Activated CD4-positive, alpha-beta memory T cell treated with anti-CD3 and anti-CD28 coated beads for 36 hours (primary cell): ENCODE measurements around the gene NAA16. TPM values are rescaled to one million over a fixed set of nuclear protein-coding genes. Genes with fewer than 3 reads are reported as not detected.
A peak's percentile ranks its signal among the peaks of the same experiment; 100 is the strongest.
"Not testable (repeated sequence)": the region's sequence is repeated elsewhere in the genome, so short reads cannot be mapped to it uniquely, and the experiment has no call there.

ENCODE experiments used
- CTCF ChIA-PET: fragments of 350-600 bp; sonication (Branson Sonifier 250); formaldehyde crosslinking; loops from one replicate; lab custom pipeline; 2021; ENCODE audit warnings: antibody characterized with exemption, inconsistent platforms; lab: Charles Lee
- POLR2A ChIA-PET: fragments of 350-600 bp; sonication (Branson Sonifier 250); formaldehyde crosslinking; loops from one replicate; lab custom pipeline; 2021; ENCODE audit warnings: antibody characterized with exemption; lab: Charles Lee
- DNase-seq: peaks from one replicate; pipeline ENCODE4 v3.0.0-alpha.2; 2020
- H3K27ac Mint-ChIP-seq: one replicate; pipeline ENCODE4 v1.8.0; 2021; ENCODE audit warnings: mixed read lengths
- H3K27me3 Mint-ChIP-seq: one replicate; pipeline ENCODE4 v1.8.0; 2021; ENCODE audit warnings: mixed read lengths
- H3K36me3 Mint-ChIP-seq: one replicate; pipeline ENCODE4 v1.8.0; 2021; ENCODE audit warnings: mixed read lengths
- H3K4me1 Mint-ChIP-seq: one replicate; pipeline ENCODE4 v1.8.0; 2021; ENCODE audit warnings: low read depth, mixed read lengths
- H3K4me3 Mint-ChIP-seq: one replicate; pipeline ENCODE4 v1.8.0; 2021; ENCODE audit warnings: mild to moderate bottlenecking, mixed read lengths
- H3K9me3 Mint-ChIP-seq: one replicate; pipeline ENCODE4 v1.8.0; 2021; ENCODE audit warnings: mixed read lengths
- intact Hi-C: fragments of 100-400 bp; cut with micrococcal nuclease; formaldehyde crosslinking; loops from one replicate; pipeline ENCODE4 v1.15.1; 2023
- total RNA-seq, 2 experiments: library from RNA; stranded (reverse); gene quantifications; one replicate each; pipeline ENCODE4 v1.2.3, GENCODE V29; 2021

Gene NAA16
- total RNA-seq, 2 experiments from 2014 or later: 19.2 to 23.2 TPM

- no peak for DNase-seq
- Mint-ChIP-seq H3K27me3 (no peaks in the 10 kb centered on the region), H3K9me3 (no peaks in the 10 kb centered on the region), H3K36me3 (no peaks in the 10 kb centered on the region), H3K4me3 (no peak overlapping the region), H3K27ac (no peak overlapping the region), H3K4me1 (no peaks in the 10 kb centered on the region)
- intact Hi-C loops: no loop called here
- ChIA-PET POLR2A (no interaction called here), CTCF (no interaction called here)
These were observed 105.2 kb downstream of the NAA16 start for GRCh38 chr13:41416276-41416675.

DNA sequence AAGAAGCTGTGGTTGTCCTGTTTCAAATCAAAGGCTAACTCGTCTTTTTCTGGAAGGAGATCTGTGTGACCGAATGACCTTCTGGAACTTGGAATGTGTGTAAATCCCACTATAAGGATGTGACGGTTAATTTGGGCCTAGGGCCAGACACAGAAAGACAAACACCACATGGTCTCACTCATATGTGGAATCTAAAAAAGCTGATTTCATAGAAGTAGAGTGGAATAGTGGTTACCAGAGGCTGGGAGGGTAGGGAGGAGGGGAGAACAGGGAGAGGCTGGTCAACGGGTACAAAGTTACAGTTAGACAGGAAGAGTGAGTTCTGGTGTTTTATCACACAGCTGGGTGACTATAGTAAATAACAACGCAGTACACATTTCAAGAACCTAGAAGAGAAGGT lies 107.0 kb downstream of the NAA16 start:
- Mint-ChIP-seq H3K27ac (no peak overlapping the region), H3K9me3 (no peaks in the 10 kb centered on the region), H3K4me3 (no peak overlapping the region), H3K4me1 (no peaks in the 10 kb centered on the region), H3K36me3 (no peaks in the 10 kb centered on the region), H3K27me3 (no peaks in the 10 kb centered on the region)
- ChIA-PET CTCF (no interaction called here), POLR2A (no interaction called here)
- intact Hi-C loops: no loop called here
- DNase-seq: no peak

GRCh38 chr13:41418731-41419130 lies 107.7 kb downstream of the NAA16 start:
- Mint-ChIP-seq H3K27me3 (no peaks in the 10 kb centered on the region), H3K4me1 (no peaks in the 10 kb centered on the region), H3K27ac (no peak overlapping the region), H3K36me3 (no peaks in the 10 kb centered on the region), H3K4me3 (no peak overlapping the region), H3K9me3 (no peaks in the 10 kb centered on the region)
- intact Hi-C loops: no loop called here
- CTCF ChIA-PET: no interaction called here
- POLR2A ChIA-PET: no interaction called here
- no peak for DNase-seq

- ChIA-PET CTCF (no interaction called here), POLR2A (no interaction called here)
- H3K36me3 Mint-ChIP-seq: no peaks in the 10 kb centered on the region
These were observed 108.1 kb downstream of the NAA16 start for GRCh38 chr13:41419206-41419605.

DNA sequence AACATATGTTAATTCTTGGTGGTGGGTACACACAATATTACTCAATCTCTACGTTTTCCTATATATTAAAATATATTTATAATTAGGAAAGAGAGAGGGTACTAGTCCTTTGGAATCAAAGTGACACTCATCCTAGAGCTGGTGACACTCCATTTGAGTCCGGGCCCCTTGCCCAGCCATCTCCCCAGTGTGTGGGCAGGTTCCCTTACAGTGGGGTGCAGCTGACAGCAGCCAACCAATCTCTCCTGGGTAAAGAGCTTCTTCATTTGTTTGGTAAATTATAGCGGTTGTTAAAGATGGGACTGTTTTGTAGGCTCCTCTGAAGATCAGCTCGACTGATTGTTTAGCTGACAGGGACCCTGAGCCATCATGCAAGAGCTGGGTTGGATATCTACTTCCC lies 109.1 kb downstream of the NAA16 start:
- ChIA-PET POLR2A (no interaction called here), CTCF (interaction anchor here (1.0 kb wide), 1 partner anchor 38 kb away, joined by 3 read pairs; no protein-coding TSS in a partner anchor)
- Mint-ChIP-seq H3K4me3 (no peak overlapping the region), H3K9me3 (no peaks in the 10 kb centered on the region), H3K36me3 (no peaks in the 10 kb centered on the region), H3K27me3 (no peaks in the 10 kb centered on the region), H3K27ac (no peak overlapping the region), H3K4me1 (no peaks in the 10 kb centered on the region)
- intact Hi-C loops: no loop called here
- DNase-seq: no peak

More at GRCh38 chr13:41419206-41419605, 108.1 kb downstream of the NAA16 start:
- no peaks in the 10 kb centered on the region for H3K9me3 Mint-ChIP-seq
- H3K27ac Mint-ChIP-seq: no peak overlapping the region
- no peak for DNase-seq
- H3K27me3 Mint-ChIP-seq: no peaks in the 10 kb centered on the region
- H3K4me3 Mint-ChIP-seq: no peak overlapping the region
- no peaks in the 10 kb centered on the region for H3K4me1 Mint-ChIP-seq
- intact Hi-C loops: no loop called here

GRCh38 chr13:41421330-41421729 lies 110.3 kb downstream of the NAA16 start:
- H3K4me1 Mint-ChIP-seq, POLR2A ChIA-PET, H3K36me3 Mint-ChIP-seq, H3K27ac Mint-ChIP-seq, CTCF ChIA-PET, DNase-seq, intact Hi-C loops, H3K27me3 Mint-ChIP-seq, H3K9me3 Mint-ChIP-seq, H3K4me3 Mint-ChIP-seq: not testable (repeated sequence)

GRCh38 chr13:41421983-41422382 lies 110.9 kb downstream of the NAA16 start:
- POLR2A ChIA-PET, H3K36me3 Mint-ChIP-seq, intact Hi-C loops, H3K9me3 Mint-ChIP-seq, CTCF ChIA-PET, H3K27ac Mint-ChIP-seq, H3K4me3 Mint-ChIP-seq, H3K4me1 Mint-ChIP-seq, H3K27me3 Mint-ChIP-seq, DNase-seq: not testable (repeated sequence)

GRCh38 chr13:41423259-41423658 lies 112.2 kb downstream of the NAA16 start:
- DNase-seq, H3K4me3 Mint-ChIP-seq, CTCF ChIA-PET, H3K4me1 Mint-ChIP-seq, intact Hi-C loops, H3K27ac Mint-ChIP-seq, H3K36me3 Mint-ChIP-seq, H3K9me3 Mint-ChIP-seq, H3K27me3 Mint-ChIP-seq: not testable (repeated sequence)
- POLR2A ChIA-PET: interaction anchor here (0.6 kb wide), 1 partner anchor 824 kb away, joined by 4 read pairs; no protein-coding TSS in a partner anchor

GRCh38 chr13:41424675-41425074 lies 113.6 kb downstream of the NAA16 start:
- H3K27me3 Mint-ChIP-seq, H3K4me3 Mint-ChIP-seq, intact Hi-C loops, DNase-seq, H3K4me1 Mint-ChIP-seq, POLR2A ChIA-PET, CTCF ChIA-PET, H3K36me3 Mint-ChIP-seq, H3K9me3 Mint-ChIP-seq, H3K27ac Mint-ChIP-seq: not testable (repeated sequence)

GRCh38 chr13:41426047-41426446 lies 115.0 kb downstream of the NAA16 start:
- peaks cover 4% of the 10 kb centered on the region for H3K4me1 Mint-ChIP-seq
- DNase-seq: peak; percentile 36
- H3K9me3 Mint-ChIP-seq: no peaks in the 10 kb centered on the region
- H3K27me3 Mint-ChIP-seq: peaks cover 6% of the 10 kb centered on the region
- CTCF ChIA-PET: no interaction called here
- peak overlapping the region; percentile 28 for H3K27ac Mint-ChIP-seq
- intact Hi-C loops: loop anchor here (2.0 kb wide), 1 partner anchor 27 kb away; no protein-coding TSS in a partner anchor
- POLR2A ChIA-PET: no interaction called here
- no peaks in the 10 kb centered on the region for H3K36me3 Mint-ChIP-seq
- H3K4me3 Mint-ChIP-seq: no peak overlapping the region

Other genes starting within 250 kb of the NAA16 start
- gene WBP4, start 249.8 kb upstream of the NAA16 start, total RNA-seq: 10 to 100 TPM; 12.6 to 13.5 TPM
- 1 to 10 TPM; 3.6 to 4.2 TPM for gene KBTBD6, start 178.5 kb upstream of the NAA16 start, total RNA-seq
- gene KBTBD7, start 116.7 kb upstream of the NAA16 start, total RNA-seq: 1 to 10 TPM; 3.6 to 4.1 TPM
- 10 to 100 TPM; 16.2 to 21.5 TPM for gene MTRF1, start 47.7 kb upstream of the NAA16 start, total RNA-seq
- gene RGCC, start 146.3 kb downstream of the NAA16 start, total RNA-seq: 10 to 100 TPM; 94.8 to 96.8 TPM